NCI-H187 (cell line): ENCODE results near the gene PNMA1.

Source experiments
- DNase-seq, 2 experiments: peaks; one replicate each; lab custom pipeline; 2025; lab: John Stamatoyannopoulos, UW

The PNMA1 gene

GRCh38 chr14:73713803-73714655, at the start of gene PNMA1:
Gene PNMA1 (minus strand): TSS chr14:73714384. CDS start chr14:73713639, 745 bp downstream.
- DNase-seq, result peak; percentile 79 to 85

DNA sequence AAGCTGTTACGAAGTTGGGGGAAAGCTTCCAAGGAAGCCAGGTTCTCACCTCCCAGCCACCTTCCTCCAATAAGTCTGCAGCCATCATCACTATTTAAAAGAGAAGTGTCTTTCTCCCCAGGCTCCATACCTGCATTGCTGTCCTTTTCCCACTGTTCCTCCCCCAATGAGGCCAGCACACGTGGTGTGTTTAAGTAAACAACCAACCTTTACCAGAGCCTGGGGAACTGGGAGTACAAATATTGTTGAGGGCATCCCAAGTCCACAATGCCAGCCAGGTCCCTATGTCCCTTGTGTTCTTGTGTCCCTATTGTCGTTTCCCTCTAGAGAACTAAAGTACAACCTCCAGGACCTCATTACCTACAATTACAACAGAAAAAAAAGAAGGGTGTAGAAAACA, 49.2 kb upstream of the PNMA1 start:
- DNase-seq, result no peak

DNA sequence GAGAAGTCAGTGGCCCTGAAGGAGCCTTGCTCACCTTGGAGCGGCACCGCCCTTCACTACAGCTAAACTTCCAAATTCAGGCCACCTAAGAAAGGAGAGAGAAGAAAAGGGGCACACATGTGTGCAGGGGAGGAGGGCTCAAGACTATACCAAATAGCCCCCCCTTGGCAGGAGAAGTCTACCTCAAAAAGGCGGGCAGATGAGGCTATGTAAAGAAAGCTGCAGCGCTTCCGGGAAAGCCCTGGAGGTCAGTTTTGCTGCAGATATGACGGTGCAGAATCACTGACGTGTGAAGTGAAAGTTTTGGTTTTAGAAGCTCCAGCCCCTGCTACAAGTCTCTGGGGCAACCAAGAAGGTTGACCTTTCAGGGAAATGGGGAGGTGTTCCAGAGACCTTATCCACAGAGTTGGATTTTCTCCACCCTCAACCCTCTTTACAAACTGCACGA, 48.2 kb upstream of the PNMA1 start:
- DNase-seq, result no peak

GRCh38 chr14:73761618-73762355, 47.6 kb upstream of the PNMA1 start:
- no peak for DNase-seq

GRCh38 chr14:73760598-73761586, 46.7 kb upstream of the PNMA1 start:
- no peak for DNase-seq

DNA sequence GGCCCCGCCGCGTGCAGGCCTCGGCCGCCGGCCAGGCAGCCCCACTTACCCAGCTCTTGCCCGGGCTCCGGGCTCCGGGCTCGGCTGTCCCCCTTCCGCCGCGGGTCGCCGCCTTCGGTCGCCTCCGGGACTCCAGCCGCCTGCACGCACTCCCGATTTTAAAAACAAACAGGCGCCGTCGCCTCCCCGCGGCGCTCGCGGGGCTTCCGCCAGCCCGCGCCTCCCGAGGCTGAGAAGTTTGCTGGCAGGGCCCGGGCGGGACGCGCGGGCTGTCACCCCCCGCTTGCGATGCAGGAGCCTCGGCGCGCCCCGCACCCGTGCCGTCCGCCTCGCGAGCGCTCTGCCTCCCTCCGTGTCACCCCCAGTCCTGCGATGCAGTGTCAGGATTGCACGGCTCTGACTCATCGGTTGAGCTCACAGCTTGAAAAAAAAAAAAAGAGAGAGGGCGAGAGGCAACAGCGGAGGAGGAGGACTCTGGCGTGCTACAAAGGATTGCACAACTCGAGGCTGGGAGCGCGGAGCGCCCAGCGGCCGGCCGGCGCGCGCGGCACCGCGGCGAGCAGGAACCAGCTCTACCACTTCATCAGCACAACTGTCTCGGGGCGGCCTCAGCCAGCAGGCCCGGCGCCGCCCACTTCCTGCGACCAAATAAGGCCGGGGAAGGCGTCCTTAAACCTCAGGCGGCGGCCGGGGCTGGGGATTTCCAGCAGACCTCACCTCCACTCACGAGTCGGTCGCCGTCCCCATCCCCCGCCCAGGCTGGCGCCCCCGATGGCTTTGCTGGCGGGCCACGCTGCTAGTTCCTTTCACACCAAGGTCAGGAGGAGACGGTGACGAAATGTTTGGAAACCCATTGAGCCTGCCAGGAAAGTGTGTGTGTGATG, 45.8 kb upstream of the PNMA1 start:
- DNase-seq, result peak; percentile 83 to 93

DNA sequence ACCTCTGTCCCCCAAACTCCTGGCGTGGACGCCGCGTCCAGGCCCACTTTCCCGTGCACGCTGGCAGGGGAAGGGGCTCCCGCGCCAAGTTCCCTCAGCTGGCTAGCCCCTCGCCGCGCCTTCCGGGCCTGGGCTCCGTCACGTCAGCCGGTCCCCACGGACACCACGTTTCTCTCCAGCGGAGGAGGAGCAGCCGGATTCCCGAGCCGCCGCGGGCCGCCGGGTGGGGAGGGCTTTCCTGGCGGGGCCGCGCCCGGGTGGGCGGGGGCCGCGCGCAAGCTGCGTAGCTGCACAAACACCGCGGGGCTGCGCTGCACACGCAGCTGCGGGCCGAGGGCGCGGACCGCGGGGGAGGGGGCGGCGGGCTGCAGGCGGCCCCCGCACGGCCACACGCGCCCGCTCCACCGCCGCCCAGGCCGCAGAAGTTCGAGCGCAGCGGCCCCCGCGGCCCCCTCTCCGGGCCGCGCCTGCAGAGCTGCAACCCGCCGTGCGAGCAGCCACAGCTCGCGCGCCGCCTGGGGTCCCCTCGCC, 45.1 kb upstream of the PNMA1 start:
- no peak for DNase-seq

DNA sequence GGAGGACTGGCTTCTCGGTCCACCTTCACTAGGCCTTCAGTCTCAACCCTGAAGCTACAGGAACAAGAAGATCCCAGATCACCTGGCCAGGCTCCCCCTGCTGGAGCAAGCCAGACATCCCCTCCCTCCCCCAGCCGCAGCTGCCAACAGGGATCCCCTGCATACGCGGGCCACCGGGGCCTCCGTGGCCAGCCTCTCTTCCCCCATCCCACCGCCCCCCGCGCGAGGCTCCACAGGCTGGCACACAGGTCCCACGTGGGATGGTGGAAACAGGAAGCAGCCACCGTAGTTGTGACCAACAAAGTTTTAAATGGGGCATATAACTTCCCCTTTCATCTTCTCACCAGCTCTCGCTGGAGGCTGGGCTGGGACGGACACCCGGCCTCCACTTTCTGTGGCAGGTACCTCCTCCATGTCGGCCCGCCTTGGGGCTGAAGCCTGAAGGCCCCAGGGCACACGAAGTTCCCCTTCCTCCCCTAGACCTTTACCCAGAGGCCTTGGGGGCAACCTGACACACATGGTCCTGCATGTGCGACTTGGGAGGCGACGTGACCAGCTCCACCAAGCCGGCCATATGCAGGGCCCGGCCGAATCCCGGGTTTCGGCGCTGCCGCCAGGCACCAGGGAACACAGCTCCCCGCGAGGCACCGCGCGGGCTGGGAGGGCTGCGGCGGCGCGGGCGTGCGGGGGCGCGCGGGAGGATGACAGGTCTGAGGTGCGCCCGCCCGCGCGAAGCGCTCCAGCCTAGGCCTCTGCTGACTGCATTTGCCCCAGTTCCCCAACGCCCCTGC, 44.4 kb upstream of the PNMA1 start:
- peak; percentile 51 to 80 for DNase-seq

- no peak for DNase-seq
These were observed 43.8 kb upstream of the PNMA1 start for GRCh38 chr14:73757876-73758391.

GRCh38 chr14:73757381-73757780, 43.2 kb upstream of the PNMA1 start:
- no peak for DNase-seq

- no peak for DNase-seq
These were observed 41.3 kb upstream of the PNMA1 start for GRCh38 chr14:73755434-73756014.

DNA sequence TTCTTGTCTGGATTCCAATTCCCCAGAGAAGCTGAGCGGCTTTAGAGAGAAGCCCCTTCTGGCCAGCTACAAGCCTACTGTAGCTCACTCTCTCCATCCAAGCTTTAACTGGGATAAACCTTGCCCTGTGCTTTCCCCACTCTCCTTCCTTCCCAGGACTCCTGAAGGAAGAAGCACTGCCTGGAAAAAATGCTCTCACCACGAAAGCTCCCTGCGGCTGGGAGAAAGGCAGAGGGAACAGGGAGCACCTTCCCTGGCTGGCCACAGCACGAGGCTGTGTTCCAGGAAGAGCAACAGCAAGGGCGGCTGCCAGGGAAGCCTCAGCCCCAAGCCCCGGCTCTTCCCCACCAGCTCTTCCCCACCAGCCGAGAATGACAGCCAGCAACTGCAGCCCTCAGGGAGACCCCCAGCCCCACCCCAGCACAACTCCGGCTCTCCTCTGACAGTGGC, 40.8 kb upstream of the PNMA1 start:
- no peak for DNase-seq

GRCh38 chr14:73753887-73754795, 40.0 kb upstream of the PNMA1 start:
- DNase-seq, result no peak

GRCh38 chr14:73753124-73753886, 39.1 kb upstream of the PNMA1 start:
- no peak for DNase-seq

- DNase-seq, result no peak
These were observed 38.3 kb upstream of the PNMA1 start for GRCh38 chr14:73752297-73752992.

DNA sequence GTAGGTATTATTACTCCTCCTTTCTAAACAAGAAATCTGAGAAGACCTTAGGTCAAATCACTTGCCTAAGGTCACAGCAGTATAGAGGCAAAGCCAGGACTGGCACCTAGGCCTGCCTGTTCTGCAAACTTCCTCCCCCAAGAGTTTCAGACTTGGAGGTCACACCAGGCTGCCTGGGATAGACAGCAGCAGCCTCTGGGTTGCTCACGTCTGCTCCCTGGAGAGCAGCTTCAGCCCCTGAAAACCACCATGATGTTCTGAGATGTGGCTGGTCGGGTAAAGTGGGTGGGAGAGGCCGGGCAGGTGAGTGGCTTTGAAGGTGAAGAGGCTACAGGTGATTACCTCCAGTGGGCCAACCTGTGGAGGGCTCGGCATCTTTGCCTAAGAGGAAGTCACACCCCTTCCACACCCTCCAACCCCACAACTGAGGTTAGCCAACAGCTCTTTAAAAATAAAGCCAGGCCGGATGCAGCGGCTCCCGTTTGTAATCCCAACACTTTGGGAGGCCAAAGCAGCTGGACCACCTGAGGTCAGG, 37.0 kb upstream of the PNMA1 start:
- peak in 1 of 2 experiments; percentile 25 for DNase-seq
